Right lobe of liver (tissue), 4 donors: ENCODE measurements around the gene LYPD4.

Experiments
- CTCF ChIP-seq, 4 donors: fragments of 200-600 bp in 3 of 4; fragments of 450-650 bp in 1 of 4; IDR thresholded peaks; one replicate each; pipeline versions ENCODE4 v1.5.1 to v1.8.0; 2016 to 2022; ENCODE audit warnings: antibody characterized with exemption in 4 of 4, mild to moderate bottlenecking in 2 of 4
- POLR2A ChIP-seq: fragments of 450-650 bp; IDR thresholded peaks from one replicate; pipeline ENCODE4 v1.6.1; 2017; ENCODE audit warnings: antibody characterized with exemption, mild to moderate bottlenecking
- donor health status: DM: no; HTN: no; CAD: no.
- donor health status: DM: no; HTN: no; CAD: no.
- donor health status: DM: no; HTN: yes; CAD: no.

- TF ChIP-seq POLR2A, result no peak
- TF ChIP-seq CTCF (IDR thresholded peaks at IDR 0.05), result peak; percentile 51 to 66 (median 56)
Measured at GRCh38 chr19:41821003-41821735, 23.3 kb downstream of the LYPD4 start.
